ENCODE results near the gene ADAMTSL4.

DNA sequence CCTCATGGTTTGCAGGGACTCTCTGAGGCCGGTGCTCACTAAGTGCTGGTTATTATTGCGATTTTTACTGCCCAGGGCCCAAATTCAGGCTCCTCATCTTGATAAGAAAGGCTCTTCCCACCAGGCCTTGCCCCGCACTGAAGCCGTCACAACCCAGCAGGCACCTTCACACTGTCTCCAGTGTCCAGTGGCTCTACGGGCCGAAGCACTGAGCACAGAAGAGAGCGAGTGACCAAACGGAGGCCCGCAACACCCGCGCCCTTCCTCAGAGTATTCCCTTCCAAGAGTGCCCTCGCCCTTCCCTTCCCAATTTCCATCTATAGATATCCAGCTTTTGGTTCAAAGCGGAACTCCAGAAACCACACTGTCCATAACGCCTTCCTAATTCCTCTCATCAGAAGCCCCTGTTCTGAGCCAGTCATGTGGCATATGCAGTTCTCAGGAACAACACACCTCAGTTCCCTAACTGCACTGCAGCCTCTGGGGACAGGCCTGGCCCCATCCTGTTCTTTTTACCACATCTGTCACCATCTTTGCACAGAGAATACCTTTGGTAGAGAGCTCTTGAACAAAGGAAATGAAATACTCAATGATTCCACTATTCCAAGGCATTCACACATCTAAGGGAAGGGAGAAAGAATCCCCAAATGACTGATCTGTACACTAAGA, 18.6 kb upstream of the ADAMTSL4 start:
- TF ChIP-seq, protein P1, sequence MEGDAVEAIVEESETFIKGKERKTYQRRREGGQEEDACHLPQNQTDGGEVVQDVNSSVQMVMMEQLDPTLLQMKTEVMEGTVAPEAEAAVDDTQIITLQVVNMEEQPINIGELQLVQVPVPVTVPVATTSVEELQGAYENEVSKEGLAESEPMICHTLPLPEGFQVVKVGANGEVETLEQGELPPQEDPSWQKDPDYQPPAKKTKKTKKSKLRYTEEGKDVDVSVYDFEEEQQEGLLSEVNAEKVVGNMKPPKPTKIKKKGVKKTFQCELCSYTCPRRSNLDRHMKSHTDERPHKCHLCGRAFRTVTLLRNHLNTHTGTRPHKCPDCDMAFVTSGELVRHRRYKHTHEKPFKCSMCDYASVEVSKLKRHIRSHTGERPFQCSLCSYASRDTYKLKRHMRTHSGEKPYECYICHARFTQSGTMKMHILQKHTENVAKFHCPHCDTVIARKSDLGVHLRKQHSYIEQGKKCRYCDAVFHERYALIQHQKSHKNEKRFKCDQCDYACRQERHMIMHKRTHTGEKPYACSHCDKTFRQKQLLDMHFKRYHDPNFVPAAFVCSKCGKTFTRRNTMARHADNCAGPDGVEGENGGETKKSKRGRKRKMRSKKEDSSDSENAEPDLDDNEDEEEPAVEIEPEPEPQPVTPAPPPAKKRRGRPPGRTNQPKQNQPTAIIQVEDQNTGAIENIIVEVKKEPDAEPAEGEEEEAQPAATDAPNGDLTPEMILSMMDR (conservative IDR thresholded peaks at IDR 0.05 in 1 of 2, IDR thresholded peaks at IDR 0.05 in 1 of 2; ENCODE audit: low read depth in 1 of 2, low read length in 2 of 2), result no peak
- TF ChIP-seq EZH2 (IDR thresholded peaks at IDR 0.05; ENCODE audit: low read length, missing control alignments), result no peak

All from fibroblast of lung (primary cell).